Testis (tissue), 3 donors: ENCODE data around the gene HOXD13. TPM values are rescaled to one million over a fixed set of nuclear protein-coding genes. Genes with fewer than 3 reads are reported as not detected.

ENCODE experiments used
- DNase-seq: peaks from one replicate; pipeline ENCODE4 v3.0.0-alpha.2; 2019
- H3K27ac ChIP-seq, 2 donors: fragments of 200-600 bp; sonication (generic); one replicate each; pipeline ENCODE4 v1.5.1; 2019
- H3K27me3 ChIP-seq: fragments of 200-600 bp; sonication (generic); one replicate; pipeline ENCODE4 v1.5.1; 2019
- H3K36me3 ChIP-seq: fragments of 200-600 bp; sonication (generic); one replicate; pipeline ENCODE4 v1.5.1; 2017; ENCODE audit warnings: low read depth; ENCODE audit errors: missing control alignments
- H3K4me1 ChIP-seq: fragments of 200-600 bp; sonication (generic); one replicate; pipeline ENCODE4 v1.5.1; 2019
- H3K4me3 ChIP-seq, 2 donors: fragments of 200-600 bp; sonication (generic); one replicate each; pipeline ENCODE4 v1.5.1; 2017 to 2019
- H3K9me3 ChIP-seq: fragments of 200-600 bp; sonication (generic); one replicate; pipeline ENCODE4 v1.5.1; 2017
- POLR2A ChIP-seq: fragments of 450-650 bp; IDR thresholded peaks from one replicate; pipeline ENCODE4 v1.6.1; 2017; ENCODE audit warnings: antibody characterized with exemption, mild to moderate bottlenecking, moderate library complexity
- WGBS, 2 donors: methylation state at CpG; one replicate each; pipeline ENCODE4 v1.1.5; 2018; 5-methylcytosine and 5-hydroxymethylcytosine counted together
- intact Hi-C: fragments of 100-400 bp; cut with DNase I; formaldehyde crosslinking; loops from one replicate; pipeline ENCODE4 v1.15.1; 2023; ENCODE audit warnings: low total_unique reads
- polyA plus RNA-seq: library from polyadenylated mRNA; stranded (reverse); fragments of 350-450 nt; fragmentation: Illumina TruSeq; extraction: RNeasy Lipid Tissue Mini Kit (QIAGEN cat#74804); gene quantifications from one replicate; pipeline ENCODE4 v1.2.3, GENCODE V29; 2014; ENCODE audit warnings: low read depth, low replicate concordance; ENCODE audit not compliant: insufficient read depth
- total RNA-seq, 2 donors: library from RNA; depleted of rRNA; stranded (reverse); fragments of >200 nt; gene quantifications; one replicate each; pipeline ENCODE4 v1.2.3, GENCODE V29; 2016
- TF ChIP-seq, protein P1 (sequence below), 3 experiments: fragments of 450-650 bp in 2 of 3; fragments of 200-600 bp in 1 of 3; sonication (generic) in 1 of 3; IDR thresholded peaks; one replicate each; pipeline ENCODE4 v1.5.1; 2016 to 2019; ENCODE audit warnings: antibody characterized with exemption in 3 of 3, mild to moderate bottlenecking in 2 of 3, moderate library complexity in 1 of 3

HOXD13 gene
- total and polyA plus RNA-seq, 3 donors from 2014 or later = 0.31 to 0.36 TPM; not detected in 1

GRCh38 chr2:176076796-176077195 lies 15.7 kb upstream of the HOXD13 start:
- H3K4me3 ChIP-seq = no peak overlapping the region
- WGBS, 2 donors = 33 to 47% methylated on average over 2 of the region's 2 CpGs
- TF ChIP-seq, protein P1, sequence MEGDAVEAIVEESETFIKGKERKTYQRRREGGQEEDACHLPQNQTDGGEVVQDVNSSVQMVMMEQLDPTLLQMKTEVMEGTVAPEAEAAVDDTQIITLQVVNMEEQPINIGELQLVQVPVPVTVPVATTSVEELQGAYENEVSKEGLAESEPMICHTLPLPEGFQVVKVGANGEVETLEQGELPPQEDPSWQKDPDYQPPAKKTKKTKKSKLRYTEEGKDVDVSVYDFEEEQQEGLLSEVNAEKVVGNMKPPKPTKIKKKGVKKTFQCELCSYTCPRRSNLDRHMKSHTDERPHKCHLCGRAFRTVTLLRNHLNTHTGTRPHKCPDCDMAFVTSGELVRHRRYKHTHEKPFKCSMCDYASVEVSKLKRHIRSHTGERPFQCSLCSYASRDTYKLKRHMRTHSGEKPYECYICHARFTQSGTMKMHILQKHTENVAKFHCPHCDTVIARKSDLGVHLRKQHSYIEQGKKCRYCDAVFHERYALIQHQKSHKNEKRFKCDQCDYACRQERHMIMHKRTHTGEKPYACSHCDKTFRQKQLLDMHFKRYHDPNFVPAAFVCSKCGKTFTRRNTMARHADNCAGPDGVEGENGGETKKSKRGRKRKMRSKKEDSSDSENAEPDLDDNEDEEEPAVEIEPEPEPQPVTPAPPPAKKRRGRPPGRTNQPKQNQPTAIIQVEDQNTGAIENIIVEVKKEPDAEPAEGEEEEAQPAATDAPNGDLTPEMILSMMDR (IDR thresholded peaks at IDR 0.05) = no peak
- TF ChIP-seq POLR2A = no peak
- H3K4me1 ChIP-seq = no peaks in the 10 kb centered on the region
- intact Hi-C loops = no loop called here
- H3K36me3 ChIP-seq = no peaks in the 10 kb centered on the region
- no peak for DNase-seq
- H3K9me3 ChIP-seq = no peaks in the 10 kb centered on the region
- no peaks in the 10 kb centered on the region for H3K27me3 ChIP-seq
- H3K27ac ChIP-seq = no peak overlapping the region

DNA sequence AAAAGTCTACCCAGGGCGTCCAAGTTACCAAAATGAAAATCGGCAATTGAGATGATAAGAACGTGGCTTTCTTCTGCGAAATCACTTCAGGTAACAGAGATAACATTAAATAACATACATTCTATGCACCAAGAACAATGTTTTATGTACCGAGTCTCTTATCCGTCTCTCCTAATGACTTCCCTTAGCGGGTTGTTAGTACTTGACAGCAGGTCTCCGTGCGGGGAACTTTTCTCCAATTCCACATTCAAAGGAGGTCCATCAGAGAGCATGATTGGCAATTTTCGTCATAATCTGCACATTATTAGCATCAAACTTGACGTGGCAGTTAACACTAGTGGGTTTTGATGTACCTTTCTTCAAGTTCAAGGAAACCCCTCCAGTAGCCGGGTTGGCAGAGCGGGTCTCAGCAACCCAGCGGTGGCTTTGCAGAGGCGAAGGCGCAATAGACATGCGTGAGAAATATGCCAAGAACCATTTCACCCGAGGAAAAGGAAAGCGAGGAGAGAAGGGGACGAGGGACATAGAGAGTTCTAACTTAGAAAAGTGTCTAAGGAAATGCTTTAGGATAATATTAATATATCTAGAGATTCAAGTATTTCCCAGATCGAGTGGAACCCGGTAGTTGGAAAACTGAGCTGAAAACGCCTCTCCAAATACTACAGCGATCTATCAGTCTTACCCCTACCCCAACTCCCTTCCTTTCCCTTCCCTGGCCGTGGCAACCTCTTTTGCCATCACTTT lies 13.8 kb upstream of the HOXD13 start:
- Histone ChIP-seq H3K4me3 (peak overlapping the region; percentile 46 to 50), H3K27ac (no peak overlapping the region), H3K27me3 (no peaks in the 10 kb centered on the region), H3K9me3 (no peaks in the 10 kb centered on the region), H3K4me1 (no peaks in the 10 kb centered on the region), H3K36me3 (no peaks in the 10 kb centered on the region)
- TF ChIP-seq POLR2A = no peak
- TF ChIP-seq, protein P1 (IDR thresholded peaks at IDR 0.05) = no peak
- no peak for DNase-seq
- 8 to 10% methylated on average over 25 of the region's 25 CpGs for WGBS, 2 donors
- intact Hi-C loops = no loop called here

- TF ChIP-seq, protein P1 (IDR thresholded peaks at IDR 0.05) = no peak
- TF ChIP-seq POLR2A = no peak
- DNase-seq = peak; percentile 35
- Histone ChIP-seq H3K9me3 (no peaks in the 10 kb centered on the region), H3K27ac (no peak overlapping the region), H3K36me3 (no peaks in the 10 kb centered on the region), H3K4me1 (no peaks in the 10 kb centered on the region), H3K4me3 (peak overlapping the region; percentile 46 to 50), H3K27me3 (no peaks in the 10 kb centered on the region)
- intact Hi-C loops = no loop called here
- WGBS, 2 donors = 8 to 9% methylated on average over 30 of the region's 30 CpGs
These were observed 13.2 kb upstream of the HOXD13 start for GRCh38 chr2:176079285-176079830.

DNA sequence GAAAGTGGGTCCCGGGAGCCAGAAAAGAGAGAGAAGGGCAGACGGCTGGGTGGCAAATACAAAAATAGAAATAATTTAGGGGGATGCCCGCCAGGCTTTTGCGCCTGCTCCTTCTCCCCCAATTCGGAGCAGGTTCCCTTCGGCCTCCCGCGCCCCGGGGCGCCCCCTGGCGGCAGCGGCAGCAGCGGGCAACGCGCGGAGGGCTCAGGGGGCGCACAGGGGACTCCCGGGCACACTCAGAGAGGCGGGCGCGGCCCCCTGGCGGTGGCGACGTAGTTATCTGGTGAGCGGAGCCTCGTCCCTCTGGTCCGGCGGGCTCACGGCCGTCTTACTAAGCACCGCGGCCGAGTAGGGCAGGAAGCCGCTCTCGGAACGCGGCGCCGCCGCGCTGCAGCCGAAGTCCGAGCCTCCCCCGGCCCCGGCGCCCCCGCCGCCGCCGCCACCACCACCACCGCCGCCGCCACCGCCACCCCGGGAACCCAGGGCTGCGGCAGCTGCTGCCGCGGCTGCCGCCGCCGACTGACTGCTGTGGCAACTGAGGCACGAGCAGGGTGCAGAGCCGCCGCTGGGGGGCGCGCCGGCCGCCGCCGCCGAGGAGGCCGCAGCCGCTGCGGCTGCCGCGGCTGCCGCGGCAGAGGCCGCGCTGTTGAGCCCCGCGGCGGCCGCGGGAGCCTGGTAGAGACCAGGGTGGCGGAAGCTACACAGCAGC lies 12.5 kb upstream of the HOXD13 start:
- 0 to 1% methylated on average over 16 to 38 of the region's 86 CpGs for WGBS, 2 donors

More for the DNA sequence above, 12.5 kb upstream of the HOXD13 start:
- TF ChIP-seq POLR2A = no peak
- TF ChIP-seq, protein P1 (IDR thresholded peaks at IDR 0.05) = peak; percentile 28 to 76 (median 48)
- peak overlapping the region; percentile 46 to 50 for H3K4me3 ChIP-seq
- DNase-seq = peak; percentile 67
- no peaks in the 10 kb centered on the region for H3K27me3 ChIP-seq
- no peaks in the 10 kb centered on the region for H3K9me3 ChIP-seq
- no peak overlapping the region for H3K27ac ChIP-seq
- intact Hi-C loops = loop anchor here (10.0 kb wide), 1 partner anchor 395 kb away; no protein-coding TSS in a partner anchor
- H3K4me1 ChIP-seq = no peaks in the 10 kb centered on the region
- H3K36me3 ChIP-seq = no peaks in the 10 kb centered on the region
